HG03064 (cell line): ENCODE results near the gene NMU.
"Not testable (repeated sequence)": the region's sequence is repeated elsewhere in the genome, so short reads cannot be mapped to it uniquely, and the experiment has no call there.

Experiments
- ATAC-seq: cut with Tn5 transposase; IDR thresholded peaks from one replicate; pipeline ENCODE4 v1.9.1; 2021; ENCODE audit warnings: low read depth; ENCODE audit not compliant: unreplicated experiment

Gene NMU, protein sequence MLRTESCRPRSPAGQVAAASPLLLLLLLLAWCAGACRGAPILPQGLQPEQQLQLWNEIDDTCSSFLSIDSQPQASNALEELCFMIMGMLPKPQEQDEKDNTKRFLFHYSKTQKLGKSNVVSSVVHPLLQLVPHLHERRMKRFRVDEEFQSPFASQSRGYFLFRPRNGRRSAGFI

DNA sequence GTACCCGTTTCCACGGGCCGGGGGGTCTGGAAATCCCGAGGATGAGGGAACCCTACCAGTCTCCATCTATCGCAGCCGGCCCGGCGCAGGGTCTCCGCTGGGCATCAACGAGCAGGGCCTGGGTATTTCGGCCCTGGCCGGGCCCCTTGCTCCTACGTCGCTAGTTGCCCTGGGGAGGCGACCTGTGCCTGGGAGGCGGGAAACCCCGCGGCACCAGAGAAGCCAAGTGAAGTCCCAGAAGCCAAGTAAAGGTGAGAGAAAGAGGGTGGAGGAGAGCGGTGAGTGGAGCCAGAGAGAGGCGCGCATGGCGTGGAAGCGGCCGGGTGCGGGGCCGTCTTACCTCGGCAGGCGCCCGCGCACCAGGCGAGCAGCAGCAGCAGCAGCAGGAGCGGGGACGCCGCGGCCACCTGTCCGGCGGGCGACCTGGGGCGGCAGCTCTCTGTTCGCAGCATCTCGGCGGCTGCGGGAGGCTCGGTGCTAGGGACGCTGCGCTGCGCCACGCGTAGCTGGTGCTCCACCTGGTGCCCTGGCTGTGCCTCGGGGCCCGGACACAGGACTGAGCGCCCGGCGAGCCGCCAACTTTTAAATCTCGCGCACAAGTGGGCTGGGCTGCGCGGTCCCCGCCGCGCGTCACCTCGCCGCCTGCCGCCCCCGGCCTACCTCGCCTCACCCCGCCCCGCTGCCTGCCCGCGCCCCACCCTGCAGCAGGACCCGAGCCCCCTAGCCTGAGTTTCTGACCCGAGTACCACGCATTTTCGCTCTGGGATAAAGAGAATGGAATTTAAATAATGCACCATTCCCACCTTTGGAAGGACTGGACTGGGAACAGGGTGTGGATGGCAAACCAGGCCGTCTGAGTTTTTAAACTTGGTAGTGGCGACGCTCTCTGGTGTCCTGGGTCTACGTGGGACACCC lies at the start of gene NMU:
Gene NMU, minus strand, starts transcription at position 558 of the 915 bp plus-strand sequence. Its CDS starts 106 bp downstream, at position 452.
- no peak for ATAC-seq

GRCh38 chr4:55684276-55684675 lies 48.2 kb upstream of the NMU start:
- ATAC-seq: no peak

DNA sequence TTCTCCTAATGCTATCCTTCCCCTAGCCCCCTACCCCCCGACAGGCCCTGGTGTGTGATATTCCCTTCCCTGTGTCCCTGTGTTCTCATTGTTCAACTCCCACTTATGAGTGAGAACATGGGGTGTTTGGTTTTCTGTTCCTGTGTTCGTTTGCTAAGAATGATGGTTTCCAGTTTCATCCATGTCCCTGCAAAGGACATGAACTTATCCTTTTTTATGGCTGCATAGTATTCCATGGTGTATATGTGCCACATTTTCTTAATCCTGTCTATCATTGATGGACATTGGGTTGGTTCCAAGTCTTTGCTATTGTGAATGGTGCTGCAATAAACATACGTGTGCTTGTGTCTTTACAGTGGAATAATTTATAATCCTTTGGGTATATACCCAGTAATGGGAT lies 46.7 kb upstream of the NMU start:
- ATAC-seq: not testable (repeated sequence)

DNA sequence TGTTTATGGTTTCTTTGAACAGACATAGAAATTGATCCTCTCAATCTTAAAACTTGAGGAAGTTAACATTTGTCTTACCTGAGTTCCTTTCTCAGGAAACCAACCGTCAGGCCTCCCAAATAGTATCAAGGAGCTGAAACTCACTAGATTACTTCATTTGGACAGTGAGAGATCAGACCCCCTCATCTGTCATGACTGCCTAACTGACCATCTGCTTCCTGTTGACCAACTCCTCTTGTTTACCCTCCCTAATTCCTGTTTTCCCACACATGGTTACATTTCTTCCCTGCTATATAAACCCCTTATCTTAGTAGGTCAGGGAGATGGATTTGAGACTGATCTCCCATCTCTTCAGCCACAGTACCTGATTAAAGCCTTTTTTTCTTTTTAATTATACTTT lies 46.2 kb upstream of the NMU start:
- ATAC-seq: no peak

- no peak for ATAC-seq
These were observed 45.3 kb upstream of the NMU start for GRCh38 chr4:55681430-55681829.

DNA sequence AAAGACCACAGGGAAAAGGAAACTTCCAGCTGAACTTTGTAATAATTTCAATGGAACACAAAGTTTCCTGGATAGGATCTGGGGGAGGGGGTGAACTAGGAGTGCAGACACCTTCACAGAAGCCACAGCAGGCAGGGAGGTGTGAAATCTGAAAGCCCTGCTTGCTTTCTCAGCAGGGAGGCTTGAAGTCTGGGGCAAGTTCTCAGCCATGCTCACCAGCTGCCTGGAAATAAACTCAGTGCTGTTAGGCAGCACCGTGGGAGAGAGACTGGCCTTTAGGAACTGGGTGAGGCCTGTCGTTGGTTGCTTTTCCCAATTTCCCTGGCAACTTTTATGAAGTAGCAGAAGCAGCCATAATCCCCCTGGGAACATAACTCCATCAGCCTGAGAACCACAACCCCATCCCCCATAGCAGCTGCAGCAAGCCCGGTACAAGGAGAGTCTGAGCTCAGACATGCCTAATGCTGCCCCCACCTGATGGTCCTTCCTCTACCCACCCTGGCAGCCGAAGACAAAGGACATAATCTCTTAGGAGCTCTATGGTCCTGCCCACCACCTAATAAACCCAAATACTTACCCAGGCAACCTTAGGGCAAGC lies 39.2 kb upstream of the NMU start:
- no peak for ATAC-seq

- no peak for ATAC-seq
These were observed 37.3 kb upstream of the NMU start for GRCh38 chr4:55673424-55673823.

DNA sequence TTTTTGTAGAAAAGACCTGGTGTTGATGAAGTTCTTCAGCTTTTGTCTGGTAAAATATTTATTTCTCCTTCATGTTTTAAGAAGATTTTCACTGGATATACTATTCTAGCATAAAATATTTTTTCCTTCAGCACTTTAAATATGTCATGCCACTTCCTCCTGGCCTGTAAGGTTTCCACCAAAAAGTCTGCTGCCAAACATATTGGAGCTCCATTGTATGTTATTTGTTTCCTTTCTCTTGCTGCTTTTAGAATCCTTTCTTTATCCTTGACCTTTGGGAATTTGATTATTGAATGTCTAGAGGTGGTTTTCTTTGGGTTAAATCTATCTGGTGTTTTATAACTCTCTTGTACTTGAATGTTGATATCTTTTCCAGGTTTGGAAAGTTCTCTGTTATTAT lies 35.6 kb upstream of the NMU start:
- ATAC-seq: no peak

GRCh38 chr4:55670695-55671094 lies 34.6 kb upstream of the NMU start:
- no peak for ATAC-seq

DNA sequence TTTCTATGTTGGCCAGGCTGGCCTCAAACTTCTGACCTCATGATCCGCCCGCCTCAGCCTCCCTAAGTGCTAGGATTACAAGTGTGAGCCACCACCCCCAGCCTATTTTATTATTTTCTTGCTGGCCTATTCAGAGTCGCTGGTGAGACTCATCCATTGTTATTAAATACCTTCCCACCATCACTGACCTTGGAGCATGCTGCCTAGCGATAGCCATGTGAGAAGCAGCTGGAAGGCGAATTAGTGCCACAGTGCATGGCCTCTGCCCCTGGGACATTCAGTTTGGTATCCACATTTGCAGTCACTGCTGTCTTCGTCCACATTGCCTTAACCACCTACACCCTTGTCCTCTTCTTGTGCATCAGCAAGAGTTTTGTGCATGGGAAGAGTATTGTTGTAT lies 32.4 kb upstream of the NMU start:
- no peak for ATAC-seq

- ATAC-seq: no peak
These were observed 30.4 kb upstream of the NMU start for GRCh38 chr4:55666535-55666934.

DNA sequence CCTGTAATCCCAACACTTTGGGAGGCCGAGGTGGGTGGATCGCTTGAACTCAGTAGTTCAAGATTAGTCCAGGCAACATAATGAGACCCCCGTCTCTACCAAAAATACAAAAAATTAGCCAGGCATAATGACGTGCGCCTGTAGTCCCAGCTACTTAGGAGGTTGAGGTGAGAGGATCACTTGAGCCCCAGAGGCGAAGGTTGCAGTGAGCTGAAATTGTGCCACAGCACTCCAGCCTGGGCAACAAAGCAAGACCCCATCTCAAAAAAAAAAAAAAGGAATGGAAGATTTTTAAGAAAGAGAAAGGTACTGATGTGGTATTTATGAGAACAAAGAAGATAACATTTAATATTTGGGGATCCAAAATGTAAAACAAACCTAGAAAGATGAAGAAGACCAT lies 27.0 kb upstream of the NMU start:
- no peak for ATAC-seq

DNA sequence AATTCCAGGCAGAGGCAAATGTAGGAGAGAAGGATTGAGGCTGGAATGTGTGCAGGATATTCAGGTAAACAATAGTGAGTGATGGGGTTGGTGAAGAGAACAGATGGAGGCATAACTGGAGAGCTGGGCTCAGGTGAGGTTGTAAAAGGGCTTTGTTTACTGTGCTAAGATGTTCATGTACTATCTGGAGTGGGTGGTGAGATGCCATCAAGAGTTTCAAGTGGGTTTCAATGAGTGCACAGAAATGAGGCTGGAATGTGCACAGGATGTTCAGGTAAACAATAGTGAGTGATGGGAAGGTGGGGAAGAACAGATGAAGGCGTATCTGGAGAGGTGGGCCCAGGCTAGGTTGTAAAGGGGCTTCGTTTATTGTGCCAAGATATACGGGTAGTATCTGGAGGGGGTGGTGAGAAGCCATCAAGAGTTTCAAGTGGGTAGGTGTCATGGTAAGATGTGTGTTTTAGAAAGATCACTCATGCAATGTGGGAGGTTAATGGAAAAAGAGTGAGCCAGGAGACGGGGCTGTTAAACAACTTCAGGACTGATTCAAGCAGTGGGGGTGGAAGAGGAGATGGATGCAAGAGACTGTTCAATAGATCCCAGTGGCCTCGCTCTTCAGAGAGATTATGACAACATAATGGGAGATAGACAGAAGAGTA lies 25.4 kb upstream of the NMU start:
- no peak for ATAC-seq

GRCh38 chr4:55658657-55659056 lies 22.6 kb upstream of the NMU start:
- no peak for ATAC-seq

- no peak for ATAC-seq
These were observed 18.0 kb upstream of the NMU start for GRCh38 chr4:55654131-55654530.

- no peak for ATAC-seq
These were observed 14.4 kb upstream of the NMU start for GRCh38 chr4:55650483-55650882.

DNA sequence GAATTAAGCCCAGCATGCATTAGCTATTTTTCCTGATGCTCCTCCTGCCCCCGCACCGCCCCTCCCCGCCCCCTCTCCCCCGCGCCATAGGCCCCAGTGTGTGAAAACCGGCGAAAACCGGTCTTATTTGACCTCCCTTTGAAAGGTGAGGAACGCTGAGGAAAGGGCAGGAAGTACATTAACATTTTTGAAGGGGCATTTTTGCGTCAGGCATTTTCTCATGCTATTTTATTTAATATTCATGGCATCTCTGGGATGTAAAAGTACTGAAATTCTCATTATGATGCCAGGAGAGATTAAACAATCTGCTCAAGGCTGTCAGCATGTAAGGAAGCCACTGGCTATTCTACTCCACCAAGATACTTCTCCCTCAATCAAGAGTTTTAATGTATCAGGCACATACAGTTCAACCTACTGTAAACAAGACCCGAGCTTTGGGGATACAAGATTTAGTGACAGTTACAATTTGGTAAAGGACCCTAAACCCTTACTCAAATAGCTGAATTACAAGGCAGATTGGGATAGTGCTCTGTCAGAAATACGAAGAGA lies 1.2 kb upstream of the NMU start:
- ATAC-seq: no peak

DNA sequence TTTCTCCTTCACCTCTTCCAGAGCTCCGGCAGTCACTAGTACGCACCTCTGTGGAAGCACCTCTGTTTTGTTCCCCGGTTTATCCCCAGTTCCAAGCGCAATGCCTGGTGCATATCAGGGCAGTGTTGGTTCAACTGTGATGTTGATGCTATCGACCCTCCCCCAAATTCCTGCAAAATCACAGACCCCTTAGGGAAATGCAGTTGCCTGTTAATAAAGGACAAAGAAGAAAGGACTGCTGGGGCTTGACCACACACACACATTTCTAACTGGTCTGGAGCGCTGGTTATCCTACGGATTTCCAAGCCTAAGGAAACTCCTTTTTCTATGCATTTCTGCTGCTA lies 530 bp upstream of the NMU start:
- no peak for ATAC-seq

- no peak for ATAC-seq
These were observed 816 bp downstream of the NMU start for GRCh38 chr4:55635282-55635681.

DNA sequence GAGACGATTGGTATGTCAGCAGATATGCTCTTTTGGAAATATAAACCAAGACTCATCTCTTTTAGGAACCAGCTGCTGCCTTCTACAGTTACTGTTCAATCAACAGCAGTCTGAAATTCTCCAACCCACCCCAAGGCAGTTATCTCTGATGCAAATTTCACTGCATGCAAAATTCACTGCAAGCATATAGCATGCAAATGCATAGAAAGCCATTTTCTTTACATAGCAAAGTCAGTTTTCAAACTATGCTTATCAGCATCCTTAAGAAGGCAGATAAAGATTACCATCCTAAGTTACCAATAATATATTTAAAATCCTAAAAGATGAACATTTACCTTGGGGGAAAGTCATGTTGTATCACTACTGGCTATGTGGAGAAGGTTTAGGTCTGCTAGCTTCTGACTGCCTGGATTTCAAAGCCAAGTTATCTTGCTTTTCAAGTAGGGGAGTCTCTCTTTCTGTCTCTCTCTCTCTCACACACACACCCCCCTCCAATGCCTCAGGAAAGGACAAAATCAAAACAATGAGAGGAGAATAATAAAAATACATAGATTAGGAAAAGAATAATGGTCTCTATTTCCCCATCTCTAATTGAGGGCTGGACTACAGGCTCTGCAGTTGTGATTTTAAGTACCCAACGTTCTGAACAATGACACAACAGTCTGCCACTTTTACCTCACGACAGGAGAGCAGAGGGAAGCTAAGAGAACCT lies 1.5 kb downstream of the NMU start:
- ATAC-seq: no peak
